ENCODE results near the gene COX19.

DNA sequence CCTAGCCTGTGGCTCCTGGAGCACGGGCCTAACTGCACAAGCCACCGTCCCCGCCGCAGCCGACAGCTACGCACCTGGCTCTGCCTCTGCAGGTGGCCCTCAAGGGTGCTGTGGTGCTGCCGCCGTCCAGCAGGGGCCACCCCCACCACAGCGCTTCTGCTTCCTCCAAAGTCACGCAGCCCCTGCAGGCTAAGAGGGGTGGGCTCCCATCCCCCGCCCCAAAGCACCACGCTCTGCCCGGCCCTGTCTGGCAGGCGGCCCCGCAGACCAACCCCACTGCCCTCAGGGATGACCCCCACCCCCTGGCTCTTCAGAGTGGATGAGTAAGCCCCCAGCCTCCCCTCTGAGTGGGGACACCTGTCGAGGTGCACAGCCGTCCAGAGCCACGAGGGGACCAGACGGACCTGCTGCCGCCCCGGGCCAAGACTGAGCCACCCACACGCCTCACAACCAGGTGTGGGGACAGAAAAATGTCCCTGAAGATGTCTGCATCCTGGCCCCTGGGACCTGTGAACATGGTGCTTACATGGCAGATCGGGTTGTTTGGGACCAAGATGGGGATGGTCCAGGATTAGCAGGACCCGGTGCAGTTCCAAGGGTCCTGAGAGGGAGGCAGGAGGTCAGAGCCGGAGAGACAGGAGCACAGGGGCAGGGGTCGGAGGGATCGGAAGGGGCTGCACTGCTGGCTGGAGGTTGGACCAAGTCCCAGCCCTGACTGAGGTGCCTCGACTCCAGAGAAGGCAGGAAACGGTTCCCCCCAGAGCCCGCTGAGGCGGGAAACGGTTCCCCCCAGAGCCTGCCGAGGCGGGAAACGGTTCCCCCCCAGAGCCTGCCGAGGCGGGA is 11.9 kb downstream of the COX19 start:
- TF ChIP-seq, protein P1, sequence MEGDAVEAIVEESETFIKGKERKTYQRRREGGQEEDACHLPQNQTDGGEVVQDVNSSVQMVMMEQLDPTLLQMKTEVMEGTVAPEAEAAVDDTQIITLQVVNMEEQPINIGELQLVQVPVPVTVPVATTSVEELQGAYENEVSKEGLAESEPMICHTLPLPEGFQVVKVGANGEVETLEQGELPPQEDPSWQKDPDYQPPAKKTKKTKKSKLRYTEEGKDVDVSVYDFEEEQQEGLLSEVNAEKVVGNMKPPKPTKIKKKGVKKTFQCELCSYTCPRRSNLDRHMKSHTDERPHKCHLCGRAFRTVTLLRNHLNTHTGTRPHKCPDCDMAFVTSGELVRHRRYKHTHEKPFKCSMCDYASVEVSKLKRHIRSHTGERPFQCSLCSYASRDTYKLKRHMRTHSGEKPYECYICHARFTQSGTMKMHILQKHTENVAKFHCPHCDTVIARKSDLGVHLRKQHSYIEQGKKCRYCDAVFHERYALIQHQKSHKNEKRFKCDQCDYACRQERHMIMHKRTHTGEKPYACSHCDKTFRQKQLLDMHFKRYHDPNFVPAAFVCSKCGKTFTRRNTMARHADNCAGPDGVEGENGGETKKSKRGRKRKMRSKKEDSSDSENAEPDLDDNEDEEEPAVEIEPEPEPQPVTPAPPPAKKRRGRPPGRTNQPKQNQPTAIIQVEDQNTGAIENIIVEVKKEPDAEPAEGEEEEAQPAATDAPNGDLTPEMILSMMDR (IDR thresholded peaks at IDR 0.05 in 8 of 11, conservative IDR thresholded peaks at IDR 0.05 in 3 of 11), result peak in 3 of 11 experiments; percentile 6 to 26 (median 24)
- peak; percentile 38 to 69 (median 56) for TF ChIP-seq POLR2AphosphoS5 (IDR thresholded peaks at IDR 0.05)

All from spleen (tissue), 7 donors.